Naive thymus-derived CD4-positive, alpha-beta T cell (primary cell): ENCODE results near the gene VDAC1. TPM values are rescaled to one million over a fixed set of nuclear protein-coding genes. Genes with fewer than 3 reads are reported as not detected.
A peak's percentile ranks its signal among the peaks of the same experiment; 100 is the strongest.

Experiments
- ATAC-seq: fragments of 150-1000 bp; cut with Tn5 transposase; 2 replicates; pipeline ENCODE4 v1.10.0; 2021; ENCODE audit warnings: mild to moderate bottlenecking, moderate library complexity
- CTCF ChIA-PET: fragments of 350-600 bp; sonication (Branson Sonifier 250); formaldehyde crosslinking; loops from one replicate; lab custom pipeline; 2021; ENCODE audit warnings: antibody characterized with exemption; lab: Charles Lee
- POLR2A ChIA-PET: fragments of 350-600 bp; sonication (Branson Sonifier 250); formaldehyde crosslinking; loops from one replicate; lab custom pipeline; 2021; ENCODE audit warnings: antibody characterized with exemption, inconsistent platforms; lab: Charles Lee
- DNase-seq, 9 donors: peaks; one replicate each; pipeline versions ENCODE4 v3.0.0 to v3.0.0-alpha.2; 2020 to 2022; ENCODE audit warnings: mixed read lengths in 1 of 9
- H3K27ac ChIP-seq: one replicate; pipeline ENCODE4 v1.7.0; 2013; ENCODE audit warnings: mild to moderate bottlenecking, low read depth, low read length, moderate library complexity
- H3K27me3 ChIP-seq, 2 donors: one replicate each; pipeline ENCODE4 v1.7.0; 2013; ENCODE audit warnings: low read length in 2 of 2, mild to moderate bottlenecking in 2 of 2, moderate library complexity in 2 of 2; ENCODE audit not compliant: control insufficient read depth in 2 of 2, insufficient read depth in 2 of 2
- H3K36me3 ChIP-seq, 3 experiments: 1 replicate in 2 of 3; 2 replicates in 1 of 3; pipeline ENCODE4 v1.7.0; 2013; ENCODE audit warnings: low read length in 3 of 3, mild to moderate bottlenecking in 3 of 3, moderate library complexity in 1 of 3; ENCODE audit not compliant: insufficient read depth in 3 of 3, control insufficient read depth in 2 of 3
- H3K4me1 ChIP-seq, 2 donors: one replicate each; pipeline ENCODE4 v1.7.0; 2013; ENCODE audit warnings: low read length in 2 of 2, mild to moderate bottlenecking in 2 of 2, moderate library complexity in 1 of 2; ENCODE audit not compliant: control insufficient read depth in 2 of 2, insufficient read depth in 2 of 2
- H3K4me3 ChIP-seq: 2 replicates; pipeline ENCODE4 v1.7.0; 2013; ENCODE audit warnings: mild to moderate bottlenecking, low read length
- H3K9me3 ChIP-seq, 3 experiments: 1 replicate in 2 of 3; 2 replicates in 1 of 3; pipeline ENCODE4 v1.7.0; 2013; ENCODE audit warnings: low read length in 3 of 3; ENCODE audit not compliant: control insufficient read depth in 2 of 3
- H3K27ac Mint-ChIP-seq, 9 donors: one replicate each; pipeline ENCODE4 v1.8.0; 2020 to 2022; ENCODE audit warnings: mixed read lengths in 9 of 9, mild to moderate bottlenecking in 8 of 9, moderate library complexity in 5 of 9, inconsistent platforms in 2 of 9
- H3K27me3 Mint-ChIP-seq, 5 donors: one replicate each; pipeline ENCODE4 v1.8.0; 2021 to 2022; ENCODE audit warnings: mixed read lengths in 5 of 5, mild to moderate bottlenecking in 1 of 5
- H3K36me3 Mint-ChIP-seq, 5 donors: one replicate each; pipeline ENCODE4 v1.8.0; 2020 to 2022; ENCODE audit warnings: mixed read lengths in 5 of 5, mild to moderate bottlenecking in 3 of 5, inconsistent platforms in 1 of 5
- H3K4me1 Mint-ChIP-seq, 7 donors: one replicate each; pipeline ENCODE4 v1.8.0; 2020 to 2022; ENCODE audit warnings: mixed read lengths in 7 of 7, mild to moderate bottlenecking in 3 of 7, inconsistent platforms in 1 of 7
- H3K4me3 Mint-ChIP-seq, 10 donors: one replicate each; pipeline ENCODE4 v1.8.0; 2020 to 2022; ENCODE audit warnings: mild to moderate bottlenecking in 10 of 10, mixed read lengths in 10 of 10, moderate library complexity in 6 of 10, inconsistent platforms in 2 of 10
- H3K9me3 Mint-ChIP-seq, 11 donors: one replicate each; pipeline ENCODE4 v1.8.0; 2020 to 2022; ENCODE audit warnings: mixed read lengths in 11 of 11, mild to moderate bottlenecking in 4 of 11, inconsistent platforms in 1 of 11, moderate library complexity in 1 of 11
- intact Hi-C, 2 donors: fragments of 100-400 bp; cut with micrococcal nuclease; formaldehyde crosslinking; loops; one replicate each; pipeline ENCODE4 v1.15.1; 2023
- polyA plus RNA-seq, 2 donors: library from polyadenylated mRNA; unstranded; fragments of 300-500 nt; fragmentation: Illumina TruSeq; gene quantifications; one replicate each; pipeline ENCODE4 v1.2.3, GENCODE V29; 2021
- total RNA-seq, 6 experiments: library from RNA in 5 of 6; stranded (reverse) in 5 of 6; gene quantifications; 1 replicate in 5 of 6; 2 replicates in 1 of 6; pipeline ENCODE4 v1.2.3 and lab custom pipeline; 2021 to 2026

The VDAC1 gene
- total and polyA plus RNA-seq, 7 experiments from 2014 or later: 37.8 to 259 (median 48.4) TPM

DNA sequence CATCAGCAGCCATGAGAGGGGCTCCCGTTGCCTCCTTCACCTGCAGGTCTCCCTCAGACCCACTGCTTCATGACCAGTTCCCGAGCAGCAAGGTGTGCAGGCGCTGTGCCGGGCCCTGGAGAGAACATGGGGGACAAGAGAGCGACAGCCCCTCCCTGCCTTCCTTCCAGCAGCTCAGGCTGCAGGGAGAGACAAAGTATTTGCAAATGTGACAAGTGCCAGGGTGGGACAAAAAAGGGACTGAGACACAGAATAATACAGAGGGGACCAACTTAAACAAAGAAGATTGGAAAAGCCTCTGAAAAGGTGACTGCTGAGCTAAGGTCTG is 22.5 kb upstream of the VDAC1 start:
- no peaks in the 10 kb centered on the region for H3K4me1 ChIP-seq
- Mint-ChIP-seq H3K4me1 (peaks cover 1 to 6% (median 4%) of the 10 kb centered on the region in 7 donors), H3K9me3 (no peaks in the 10 kb centered on the region), H3K4me3 (no peak overlapping the region), H3K36me3 (no peaks in the 10 kb centered on the region), H3K27ac (no peak overlapping the region), H3K27me3 (peaks cover 0 to 17% (median 0%) of the 10 kb centered on the region in 5 donors)
- no peak for ATAC-seq
- CTCF ChIA-PET: interaction anchor here (0.8 to 4.1 kb wide), 8 partner anchors 10 to 150 kb away, joined by 3 to 17 read pairs (median 4); no protein-coding TSS in a partner anchor
- H3K9me3 ChIP-seq: no peaks in the 10 kb centered on the region
- no peak for DNase-seq
- no peaks in the 10 kb centered on the region for H3K36me3 ChIP-seq
- intact Hi-C loops: loop anchor here (5.0 to 10.0 kb wide), 2 partner anchors 265 to 558 kb away; no protein-coding TSS in a partner anchor
- H3K4me3 ChIP-seq: no peak overlapping the region
- POLR2A ChIA-PET: interaction anchor here (0.7 to 3.0 kb wide), 5 partner anchors 12 to 264 kb away, joined by 3 to 9 read pairs (median 3); partner anchors contain the start of gene SKP1
- H3K27ac ChIP-seq: no peak overlapping the region
- no peaks in the 10 kb centered on the region for H3K27me3 ChIP-seq

DNA sequence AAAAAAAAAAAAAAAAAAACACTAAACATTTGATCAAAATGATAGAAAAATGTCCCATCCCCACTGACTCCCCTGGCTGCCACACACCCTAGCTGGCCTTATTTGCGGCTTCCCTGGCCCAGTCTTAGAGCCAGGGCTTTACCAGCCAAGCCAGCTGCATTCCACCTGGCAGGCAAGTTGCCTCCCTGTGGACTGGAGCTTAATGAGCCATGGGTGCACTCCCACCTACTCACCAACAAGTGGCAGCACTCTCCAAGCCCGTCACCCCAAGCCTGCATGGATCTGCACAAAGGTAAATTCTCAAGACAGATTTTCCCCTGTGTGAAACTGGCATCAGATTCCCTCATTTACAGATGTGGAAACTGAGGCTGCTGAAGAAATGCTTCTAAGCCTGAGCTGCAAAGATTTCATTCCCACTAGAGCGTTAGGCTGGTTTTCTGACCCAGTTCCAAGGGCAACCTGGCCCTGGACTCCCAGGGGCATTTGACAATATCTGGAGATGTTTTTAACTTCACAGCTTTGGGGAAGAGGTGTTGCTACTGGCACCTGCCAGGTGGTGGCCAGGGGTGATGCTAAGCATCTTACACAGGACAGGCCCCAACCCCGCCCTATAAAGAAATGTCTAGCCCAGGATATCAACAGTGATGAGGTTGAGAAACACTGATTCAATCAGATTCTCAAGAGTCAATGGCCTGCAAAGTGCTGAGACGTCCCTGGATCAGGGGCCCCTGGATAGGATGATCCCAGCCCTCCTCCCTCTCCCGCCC is 21.9 kb upstream of the VDAC1 start:
- no peaks in the 10 kb centered on the region for H3K4me1 ChIP-seq
- H3K9me3 ChIP-seq: no peaks in the 10 kb centered on the region
- H3K4me3 ChIP-seq: no peak overlapping the region
- Mint-ChIP-seq H3K27me3 (peaks cover 0 to 17% (median 0%) of the 10 kb centered on the region in 5 donors), H3K4me1 (peaks cover 1 to 6% (median 4%) of the 10 kb centered on the region in 7 donors), H3K4me3 (no peak overlapping the region), H3K27ac (peak overlapping the region in 2 of 9 donors; percentile 36 to 52), H3K9me3 (no peaks in the 10 kb centered on the region), H3K36me3 (no peaks in the 10 kb centered on the region)
- H3K36me3 ChIP-seq: no peaks in the 10 kb centered on the region
- ATAC-seq: peak; percentile 96
- intact Hi-C loops: loop anchor here (1.0 to 10.0 kb wide), 5 partner anchors 119 to 558 kb away; no protein-coding TSS in a partner anchor
- H3K27ac ChIP-seq: no peak overlapping the region
- ChIA-PET CTCF (interaction anchor here (0.6 to 4.1 kb wide), 16 partner anchors 9 to 266 kb away, joined by 3 to 17 read pairs (median 4); no protein-coding TSS in a partner anchor), POLR2A (interaction anchor here (0.7 to 3.0 kb wide), 8 partner anchors 13 to 265 kb away, joined by 3 to 9 read pairs (median 3); partner anchors contain the start of gene SKP1)
- no peaks in the 10 kb centered on the region for H3K27me3 ChIP-seq
- peak in 8 of 9 donors; percentile 41 to 73 (median 62) for DNase-seq

DNA sequence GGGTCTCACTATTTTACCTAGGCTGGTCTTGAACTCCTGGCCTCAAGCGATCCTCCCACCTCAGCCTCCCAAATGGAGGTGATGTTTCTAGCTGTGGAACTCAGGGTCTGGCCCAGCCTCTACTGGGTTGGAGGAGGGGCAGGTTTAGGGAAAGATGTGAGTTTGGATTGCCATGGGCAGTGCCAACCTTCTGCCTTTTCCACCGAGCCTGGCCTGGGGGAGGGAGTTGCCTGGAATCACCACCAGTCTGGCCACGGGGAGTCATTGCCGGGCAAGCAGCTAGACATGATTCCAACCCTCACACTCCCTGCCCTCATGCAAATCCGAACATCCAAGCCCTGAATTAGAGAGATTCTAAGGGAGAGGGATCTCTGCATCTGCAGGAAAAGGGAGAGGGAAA is 21.0 kb upstream of the VDAC1 start:
- Mint-ChIP-seq H3K27me3 (peaks cover 0 to 17% (median 0%) of the 10 kb centered on the region in 5 donors), H3K4me3 (no peak overlapping the region), H3K27ac (no peak overlapping the region), H3K4me1 (peaks cover 1 to 6% (median 4%) of the 10 kb centered on the region in 7 donors), H3K9me3 (no peaks in the 10 kb centered on the region), H3K36me3 (no peaks in the 10 kb centered on the region)
- H3K36me3 ChIP-seq: no peaks in the 10 kb centered on the region
- ATAC-seq (no peak), DNase-seq (no peak)
- H3K27me3 ChIP-seq: no peaks in the 10 kb centered on the region
- H3K4me3 ChIP-seq: no peak overlapping the region
- CTCF ChIA-PET: interaction anchor here (0.5 to 4.1 kb wide), 13 partner anchors 8 to 1073 kb away, joined by 3 to 17 read pairs (median 4); no protein-coding TSS in a partner anchor
- intact Hi-C loops: loop anchor here (1.0 to 10.0 kb wide), 5 partner anchors 120 to 559 kb away; no protein-coding TSS in a partner anchor
- POLR2A ChIA-PET: interaction anchor here (0.8 to 3.0 kb wide), 4 partner anchors 86 to 266 kb away, joined by 3 to 9 read pairs (median 3); partner anchors contain the start of gene SKP1
- no peaks in the 10 kb centered on the region for H3K4me1 ChIP-seq
- no peak overlapping the region for H3K27ac ChIP-seq
- H3K9me3 ChIP-seq: no peaks in the 10 kb centered on the region

DNA sequence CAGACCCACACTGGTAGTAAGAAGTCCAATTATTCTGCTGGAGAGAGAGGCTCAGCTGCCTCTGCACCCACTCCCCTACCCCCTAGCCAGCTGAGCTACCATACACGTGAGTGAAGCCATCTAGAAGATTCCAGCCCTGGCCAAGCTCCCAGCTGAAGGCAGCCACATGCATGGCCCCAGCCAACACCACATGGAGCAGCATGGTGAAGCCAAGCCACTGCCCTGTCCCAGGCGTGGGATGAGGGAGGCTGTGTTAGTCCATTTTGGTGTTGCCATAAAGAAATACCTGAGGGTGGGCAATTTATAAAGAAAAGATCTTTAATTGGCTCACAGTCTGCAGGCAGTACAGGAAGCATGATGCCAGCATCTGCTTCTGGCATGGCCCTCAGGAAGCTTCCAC is 20.0 kb upstream of the VDAC1 start:
- H3K4me1 ChIP-seq: no peaks in the 10 kb centered on the region
- no peaks in the 10 kb centered on the region for H3K9me3 ChIP-seq
- ATAC-seq (no peak), DNase-seq (no peak)
- CTCF ChIA-PET: interaction anchor here (0.6 to 4.1 kb wide), 3 partner anchors 15 to 267 kb away, joined by 4 to 17 read pairs (median 4); no protein-coding TSS in a partner anchor
- no peaks in the 10 kb centered on the region for H3K36me3 ChIP-seq
- Mint-ChIP-seq H3K27me3 (peaks cover 0 to 19% (median 0%) of the 10 kb centered on the region in 5 donors), H3K9me3 (no peaks in the 10 kb centered on the region), H3K27ac (no peak overlapping the region), H3K4me3 (no peak overlapping the region), H3K4me1 (peaks cover 2 to 6% (median 4%) of the 10 kb centered on the region in 7 donors), H3K36me3 (no peaks in the 10 kb centered on the region)
- intact Hi-C loops: loop anchor here (5.0 to 10.0 kb wide), 2 partner anchors 267 to 560 kb away; no protein-coding TSS in a partner anchor
- no peak overlapping the region for H3K4me3 ChIP-seq
- no peak overlapping the region for H3K27ac ChIP-seq
- POLR2A ChIA-PET: interaction anchor here (0.6 to 3.0 kb wide), 4 partner anchors 45 to 152 kb away, joined by 3 to 9 read pairs (median 4); partner anchors contain the start of gene SKP1
- no peaks in the 10 kb centered on the region for H3K27me3 ChIP-seq

DNA sequence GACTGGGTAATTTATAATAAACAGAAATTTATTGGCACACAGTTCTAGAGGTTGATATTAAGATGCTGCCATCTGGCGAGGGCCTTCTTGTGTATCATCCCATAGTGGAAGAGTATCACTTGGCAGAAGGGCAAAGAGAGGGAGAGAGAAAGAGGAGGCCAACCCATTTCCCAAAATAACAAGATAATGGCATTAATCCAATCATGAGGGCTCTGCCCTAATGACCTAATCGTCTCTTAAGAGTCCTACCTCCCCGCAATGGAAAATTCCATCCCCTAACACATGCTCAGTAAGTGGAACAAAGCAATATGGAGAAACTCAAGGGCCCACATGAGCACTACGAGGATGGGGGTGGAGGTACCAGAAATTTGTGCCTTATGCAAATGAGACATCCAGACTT is 17.6 kb upstream of the VDAC1 start:
- Mint-ChIP-seq H3K27me3 (peaks cover 0 to 15% (median 0%) of the 10 kb centered on the region in 5 donors), H3K27ac (no peak overlapping the region), H3K9me3 (no peaks in the 10 kb centered on the region), H3K36me3 (no peaks in the 10 kb centered on the region), H3K4me3 (no peak overlapping the region), H3K4me1 (peaks cover 3 to 6% (median 4%) of the 10 kb centered on the region in 7 donors)
- H3K27me3 ChIP-seq: no peaks in the 10 kb centered on the region
- H3K27ac ChIP-seq: no peak overlapping the region
- DNase-seq (no peak), ATAC-seq (no peak)
- H3K4me3 ChIP-seq: no peak overlapping the region
- ChIA-PET POLR2A (interaction anchor here (0.6 kb wide), 1 partner anchor 941 kb away, joined by 3 read pairs; no protein-coding TSS in a partner anchor), CTCF (interaction anchor here (0.7 kb wide), 1 partner anchor 258 kb away, joined by 5 read pairs; no protein-coding TSS in a partner anchor)
- no peaks in the 10 kb centered on the region for H3K4me1 ChIP-seq
- no peaks in the 10 kb centered on the region for H3K36me3 ChIP-seq
- H3K9me3 ChIP-seq: no peaks in the 10 kb centered on the region
- intact Hi-C loops: loop anchor here in 1 of 2 donors (10.0 kb wide), 1 partner anchor 562 kb away; no protein-coding TSS in a partner anchor

DNA sequence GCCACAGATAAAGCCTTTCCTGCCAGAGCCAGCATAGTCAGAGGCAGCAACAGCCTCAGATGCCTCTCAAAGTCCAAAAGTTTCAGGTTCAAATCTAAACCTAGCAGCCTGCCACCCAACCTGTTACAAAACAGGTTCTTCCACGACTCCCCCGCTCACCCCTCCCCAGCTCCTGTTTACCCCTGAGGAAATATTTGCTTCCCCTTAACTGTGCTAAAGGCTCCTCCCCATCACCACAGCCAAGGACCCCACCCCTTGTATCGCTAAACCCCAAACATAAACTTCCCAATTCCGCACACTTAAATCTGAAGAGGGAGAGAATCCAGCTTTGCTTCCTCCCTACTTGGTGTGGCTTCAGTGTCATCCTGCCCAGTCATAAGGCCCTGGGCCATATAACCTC is 15.4 kb upstream of the VDAC1 start:
- Histone ChIP-seq H3K9me3 (no peaks in the 10 kb centered on the region), H3K4me1 (no peaks in the 10 kb centered on the region), H3K4me3 (no peak overlapping the region), H3K27me3 (no peaks in the 10 kb centered on the region), H3K36me3 (no peaks in the 10 kb centered on the region), H3K27ac (no peak overlapping the region)
- intact Hi-C loops: loop anchor here in 1 of 2 donors (10.0 kb wide), 1 partner anchor 565 kb away; no protein-coding TSS in a partner anchor
- Mint-ChIP-seq H3K27ac (no peak overlapping the region), H3K36me3 (no peaks in the 10 kb centered on the region), H3K4me3 (no peak overlapping the region), H3K4me1 (peaks cover 0 to 3% (median 0%) of the 10 kb centered on the region in 7 donors), H3K9me3 (no peaks in the 10 kb centered on the region), H3K27me3 (peaks cover 0 to 11% (median 0%) of the 10 kb centered on the region in 5 donors)
- POLR2A ChIA-PET: no interaction called here
- no peak for DNase-seq
- CTCF ChIA-PET: interaction anchor here (0.6 kb wide), 1 partner anchor 42 kb away, joined by 3 read pairs; no protein-coding TSS in a partner anchor
- peak; percentile 22 for ATAC-seq
